Right renal cortex interstitium (tissue), 3 donors: ENCODE measurements around the gene XKR7. TPM values are rescaled to one million over a fixed set of nuclear protein-coding genes. Genes with fewer than 3 reads are reported as not detected.
A peak's percentile ranks its signal among the peaks of the same experiment; 100 is the strongest.
"Not testable (repeated sequence)": the region's sequence is repeated elsewhere in the genome, so short reads cannot be mapped to it uniquely, and the experiment has no call there.

ENCODE experiments used
- DNase-seq, 3 donors: peaks; one replicate each; pipeline ENCODE4 v3.0.0-alpha.2; 2013; ENCODE audit warnings: low read depth in 3 of 3, low spot score in 2 of 3
- polyA plus RNA-seq, 3 donors: library from polyadenylated mRNA; unstranded; fragments of 120-200 nt; gene quantifications; one replicate each; pipeline ENCODE4 v1.2.1, GENCODE V29; 2013; ENCODE audit not compliant: insufficient read length in 3 of 3

Gene XKR7
- polyA plus RNA-seq, 3 donors: 0.24 to 0.33 (median 0.26) TPM

- no peak for DNase-seq
These were observed 42.7 kb downstream of the XKR7 start for GRCh38 chr20:32010666-32011065.

DNA sequence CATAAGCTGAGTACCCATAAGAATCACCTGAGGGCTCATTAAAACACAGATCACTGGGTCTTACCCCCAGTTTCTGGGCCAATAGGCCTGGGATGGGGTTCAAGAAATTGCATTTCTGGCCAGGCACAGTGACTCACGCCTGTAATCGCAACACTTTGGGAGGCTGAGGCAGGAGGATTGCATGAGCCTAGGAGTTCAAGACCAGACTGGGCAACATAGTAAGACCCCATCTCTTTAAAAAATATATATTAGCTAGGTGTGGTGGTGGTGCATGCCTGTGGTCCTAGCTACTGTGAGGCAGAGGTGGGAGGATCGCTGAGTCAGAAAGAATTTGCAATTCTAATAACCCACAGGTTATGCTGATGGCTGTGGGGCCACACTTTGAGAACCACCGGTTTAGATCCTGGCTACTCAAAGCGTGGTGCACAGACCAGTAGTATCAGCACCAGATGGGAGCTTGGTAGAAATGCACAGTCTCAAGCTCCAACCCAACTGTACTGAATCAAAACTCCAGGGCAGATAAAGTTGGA lies 44.3 kb downstream of the XKR7 start:
- DNase-seq: no peak

DNA sequence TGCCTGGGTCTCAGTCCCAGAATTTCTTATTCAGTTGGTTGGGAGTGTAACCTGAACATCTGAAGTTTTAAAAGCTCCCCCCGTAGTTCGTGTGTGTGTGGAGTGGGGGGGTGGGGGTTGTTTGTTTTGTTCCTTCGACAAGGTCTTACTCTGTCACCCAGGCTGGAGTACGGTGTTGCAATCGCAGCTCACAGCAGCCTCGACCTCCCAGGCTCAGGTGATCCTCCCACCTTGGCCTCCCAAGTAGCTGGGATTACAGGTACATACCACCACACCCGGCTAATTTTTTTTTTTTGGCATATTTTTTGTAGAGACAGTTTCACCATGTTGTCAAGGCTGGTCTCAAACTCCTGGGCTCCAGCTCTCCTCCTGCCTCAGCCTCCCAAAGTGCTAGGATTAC lies 45.4 kb downstream of the XKR7 start:
- DNase-seq: no peak

DNA sequence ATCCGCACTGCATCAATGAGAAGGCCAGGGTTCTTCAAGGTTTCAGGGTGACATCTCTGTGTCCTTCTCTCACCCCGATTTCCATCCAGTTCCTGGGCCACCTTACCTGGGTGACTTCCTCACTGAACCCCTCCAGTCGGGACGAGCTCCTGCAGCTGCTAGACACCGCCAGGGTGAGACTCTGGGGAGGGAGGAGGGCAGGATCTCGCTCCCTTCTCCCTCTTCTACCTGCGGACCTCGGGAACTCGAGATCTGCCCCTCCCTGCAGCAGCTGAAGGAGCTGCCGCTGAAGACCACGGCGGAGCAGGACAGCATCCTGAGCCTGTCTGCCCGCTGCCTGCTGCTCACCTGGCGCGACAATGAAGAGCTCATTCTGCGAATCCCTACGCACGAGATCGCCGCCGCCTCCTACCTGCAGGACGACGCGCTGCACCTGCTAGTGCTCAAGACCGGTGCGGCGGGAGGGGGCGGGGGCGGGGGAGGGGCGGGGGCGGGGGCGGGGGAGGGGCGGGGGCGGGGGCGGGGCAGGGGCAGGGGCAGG lies 49.8 kb downstream of the XKR7 start:
- peak in 1 of 3 donors; percentile 40 for DNase-seq

DNA sequence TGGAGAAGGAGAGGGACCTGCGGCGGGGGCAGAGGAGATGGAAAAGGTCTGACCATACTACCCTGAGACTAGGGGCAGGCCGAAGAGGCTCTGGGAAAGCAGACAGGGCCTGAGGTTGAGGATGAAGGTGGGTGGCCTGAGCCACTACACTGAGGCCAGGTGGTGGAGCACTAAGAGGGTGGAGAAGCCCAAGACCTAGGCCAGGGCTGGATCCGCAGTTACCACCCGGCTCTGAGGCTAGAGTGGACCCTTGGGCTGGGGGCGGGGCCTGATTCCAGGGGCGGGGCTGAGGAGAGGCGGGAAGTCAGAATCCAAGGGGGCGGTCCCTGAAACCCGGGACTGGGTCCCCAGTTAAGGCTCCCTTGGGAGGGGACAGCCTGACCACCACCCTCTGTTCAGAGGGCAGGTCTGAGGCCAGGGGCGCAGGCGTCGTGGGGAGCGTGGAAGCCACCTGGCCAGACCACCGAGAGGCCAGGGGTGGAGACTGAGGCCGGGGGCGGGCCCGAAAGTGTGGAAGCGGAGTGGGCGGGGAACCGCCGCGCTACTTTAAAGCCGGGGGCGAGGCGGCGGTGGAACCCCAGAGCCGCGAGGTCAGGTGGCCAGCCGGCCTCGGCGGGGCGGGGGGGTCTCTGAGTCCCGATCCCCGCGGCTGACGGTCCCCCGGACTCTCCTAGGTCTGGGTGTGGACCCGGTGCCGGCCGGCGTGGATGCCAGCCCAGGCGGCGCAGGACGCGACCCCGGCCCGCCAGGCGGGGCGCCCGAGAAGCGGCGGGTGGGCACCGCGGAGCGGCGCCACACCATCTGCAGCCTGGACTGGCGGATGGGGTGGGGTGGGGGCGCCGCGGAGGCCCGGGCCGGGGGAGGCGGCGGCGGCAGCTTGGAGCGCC lies 50.6 kb downstream of the XKR7 start:
- DNase-seq: peak in 2 of 3 donors; percentile 54 to 68

DNA sequence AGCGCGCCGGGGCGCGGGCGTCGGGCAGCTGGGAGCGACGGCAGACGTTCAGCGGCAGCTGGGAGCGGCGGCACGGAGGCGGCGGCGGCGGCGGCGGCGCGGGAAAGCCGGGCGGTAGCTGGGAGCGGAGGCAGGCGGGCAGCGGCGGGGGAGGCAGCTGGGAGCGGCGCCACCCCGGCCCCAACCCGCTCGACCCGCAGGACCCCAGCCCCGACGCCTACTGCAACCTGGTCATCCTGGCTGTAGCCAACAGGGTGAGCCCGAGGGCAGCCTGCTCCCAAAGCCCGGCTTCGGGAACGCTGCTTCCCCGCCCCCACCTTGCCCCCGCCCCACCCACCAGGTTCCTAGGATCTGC lies 51.2 kb downstream of the XKR7 start:
- no peak for DNase-seq

DNA sequence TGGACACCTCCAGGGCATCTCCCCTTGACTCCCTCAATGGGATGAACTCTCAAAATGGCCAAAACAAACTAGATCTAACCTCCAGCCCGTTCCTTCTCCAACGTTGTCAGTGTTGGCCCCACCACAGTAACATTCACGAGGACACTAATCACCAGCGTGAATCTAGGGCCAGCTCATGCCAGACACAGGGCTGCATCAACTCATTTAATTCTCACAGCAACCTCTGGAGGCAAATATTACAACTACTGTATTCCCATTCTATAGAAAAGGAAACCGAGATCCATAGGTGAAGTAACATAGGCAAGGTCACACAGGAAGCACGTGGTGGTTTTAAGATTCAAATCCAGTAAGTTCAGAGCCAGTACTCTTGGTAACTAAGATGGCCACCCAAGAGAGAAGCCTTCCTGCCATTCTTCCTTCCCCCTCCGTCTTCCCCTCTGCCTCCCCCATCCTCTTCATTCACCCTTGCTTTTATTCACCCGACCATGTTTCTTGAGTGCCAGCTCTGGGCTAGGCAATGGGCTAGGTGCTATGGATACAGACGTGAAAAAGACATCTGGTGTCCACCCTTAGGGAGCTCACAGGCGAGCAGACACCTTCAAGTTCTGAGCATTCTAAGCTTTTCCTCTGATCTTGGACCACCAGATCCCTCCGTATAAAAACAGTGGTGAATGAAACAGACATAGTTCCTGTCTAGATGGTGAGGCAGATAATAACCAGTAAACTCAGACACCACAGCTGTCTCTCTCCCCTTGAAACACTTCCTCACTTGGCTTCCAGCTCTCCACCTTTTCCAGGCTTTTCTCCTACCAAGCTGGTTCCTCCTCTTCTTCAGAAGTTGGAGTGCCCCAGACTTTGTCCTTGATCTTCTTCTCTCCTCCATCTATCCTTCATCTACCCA lies 51.9 kb downstream of the XKR7 start:
- DNase-seq: no peak

DNA sequence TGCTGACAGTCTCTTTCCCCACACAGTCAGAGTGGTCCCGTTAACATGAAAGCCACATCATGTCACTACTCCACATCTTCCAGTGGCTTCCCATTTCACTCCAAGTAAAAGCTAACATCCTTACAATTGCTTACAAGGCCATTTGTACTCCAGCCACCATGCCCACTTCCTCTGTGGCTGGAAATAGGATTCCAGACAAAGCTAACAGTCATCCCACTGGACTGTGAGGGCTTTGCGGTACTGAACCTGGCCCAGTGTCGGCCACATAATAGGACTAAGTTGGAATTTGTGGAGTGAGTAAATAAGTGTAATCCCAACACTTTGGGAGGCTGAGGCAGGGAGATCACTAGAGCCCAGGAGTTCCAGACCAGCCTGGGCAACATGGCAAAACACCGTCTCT lies 53.1 kb downstream of the XKR7 start:
- no peak for DNase-seq

DNA sequence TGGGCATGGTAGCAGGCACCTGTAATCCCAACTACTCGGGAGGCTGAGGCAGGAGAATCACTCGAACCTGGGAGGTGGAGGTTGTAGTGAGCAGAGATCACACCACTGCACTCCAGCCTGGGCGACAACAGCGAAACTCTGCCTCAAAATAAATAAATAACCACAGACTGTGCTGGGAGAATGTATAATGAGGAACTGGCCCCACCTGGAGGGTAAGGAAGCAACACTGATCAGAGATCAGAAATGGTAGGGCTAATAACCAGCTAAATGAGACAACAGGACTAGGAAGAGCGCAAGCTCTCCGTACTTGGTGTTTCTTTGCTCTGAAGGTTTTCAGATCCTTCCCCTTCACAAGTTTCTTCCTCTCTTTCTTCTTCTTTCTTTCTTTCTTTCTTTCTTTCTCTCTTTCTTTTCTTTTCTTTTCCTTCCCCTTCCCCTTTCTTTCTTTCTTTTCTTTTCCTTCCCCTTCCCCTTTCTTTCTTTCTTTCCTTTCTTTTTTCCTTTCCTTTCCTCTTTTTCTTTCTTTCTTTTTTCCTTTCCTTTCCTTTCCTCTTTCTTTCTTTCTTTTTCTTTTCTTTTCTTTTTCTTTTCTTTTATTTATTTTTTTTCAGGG lies 56.8 kb downstream of the XKR7 start:
- DNase-seq: no peak

DNA sequence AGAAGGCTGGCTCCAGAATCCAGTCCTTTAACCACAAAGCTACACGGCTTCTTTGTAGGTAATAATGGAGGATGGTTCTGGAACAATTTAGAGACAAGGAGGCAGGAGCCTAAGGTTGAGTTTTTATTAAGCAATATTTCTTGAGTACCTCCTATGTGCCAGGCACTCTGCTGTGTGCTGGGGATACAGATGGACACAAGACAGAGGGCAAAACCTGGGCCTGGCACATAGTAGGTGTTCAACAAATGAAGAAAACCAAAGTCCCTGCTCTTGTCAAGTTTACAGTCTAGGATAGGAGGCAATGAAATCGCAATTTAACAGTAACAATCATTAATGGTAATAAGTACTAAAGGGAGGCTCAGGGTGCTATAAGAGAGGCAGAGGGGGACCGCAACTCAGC lies 59.7 kb downstream of the XKR7 start:
- DNase-seq: no peak

DNA sequence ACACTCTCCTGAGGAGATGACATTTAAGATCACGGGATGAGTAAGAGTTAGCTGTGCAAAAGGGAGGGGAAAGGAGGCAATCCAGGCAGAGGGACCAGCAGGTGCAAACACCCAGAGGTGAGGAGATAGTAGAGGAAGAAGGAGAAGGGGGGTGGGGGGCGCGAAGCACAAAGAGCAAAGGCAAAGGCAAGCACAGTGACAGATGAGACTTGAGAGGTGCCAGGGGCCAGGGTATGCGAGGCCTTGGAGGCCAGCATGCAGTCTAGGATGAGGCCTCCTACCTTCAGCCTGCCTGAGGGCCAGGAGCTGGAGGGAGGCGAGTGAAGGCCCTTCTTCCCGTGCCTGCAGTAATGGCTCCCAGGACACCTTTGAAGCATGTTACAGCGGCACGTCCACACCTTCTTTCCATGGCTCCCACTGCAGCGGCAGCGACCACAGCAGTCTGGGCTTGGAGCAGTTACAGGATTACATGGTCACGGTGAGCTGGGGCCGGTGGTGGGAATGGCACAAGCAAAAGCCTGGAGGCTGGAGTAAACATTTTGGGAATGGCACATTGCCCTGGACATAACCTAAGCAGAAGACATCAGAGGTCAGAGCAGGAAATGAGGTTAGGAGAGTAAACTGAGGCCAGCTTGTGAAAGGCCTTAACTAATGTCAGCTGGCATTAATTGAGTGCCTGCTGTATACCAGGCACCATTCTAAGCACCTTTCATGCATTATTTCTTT lies 60.9 kb downstream of the XKR7 start:
- peak in 1 of 3 donors; percentile 32 for DNase-seq

DNA sequence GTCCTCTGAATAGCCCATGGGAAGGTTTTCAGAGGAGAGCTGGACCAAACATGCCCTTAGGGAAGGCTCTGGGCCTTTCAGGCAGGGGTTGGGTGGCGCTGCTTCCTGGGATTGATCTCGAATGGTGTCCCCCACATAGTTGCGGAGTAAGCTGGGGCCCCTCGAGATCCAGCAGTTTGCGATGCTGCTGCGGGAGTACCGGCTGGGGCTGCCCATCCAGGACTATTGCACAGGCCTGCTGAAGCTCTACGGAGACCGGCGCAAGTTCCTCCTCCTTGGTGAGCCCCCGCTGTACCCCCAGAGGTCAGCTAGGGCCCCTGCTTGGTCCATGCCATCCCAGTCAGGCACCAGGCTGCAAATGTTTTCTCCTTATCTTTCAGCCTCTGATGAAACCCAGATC lies 61.6 kb downstream of the XKR7 start:
- no peak for DNase-seq

DNA sequence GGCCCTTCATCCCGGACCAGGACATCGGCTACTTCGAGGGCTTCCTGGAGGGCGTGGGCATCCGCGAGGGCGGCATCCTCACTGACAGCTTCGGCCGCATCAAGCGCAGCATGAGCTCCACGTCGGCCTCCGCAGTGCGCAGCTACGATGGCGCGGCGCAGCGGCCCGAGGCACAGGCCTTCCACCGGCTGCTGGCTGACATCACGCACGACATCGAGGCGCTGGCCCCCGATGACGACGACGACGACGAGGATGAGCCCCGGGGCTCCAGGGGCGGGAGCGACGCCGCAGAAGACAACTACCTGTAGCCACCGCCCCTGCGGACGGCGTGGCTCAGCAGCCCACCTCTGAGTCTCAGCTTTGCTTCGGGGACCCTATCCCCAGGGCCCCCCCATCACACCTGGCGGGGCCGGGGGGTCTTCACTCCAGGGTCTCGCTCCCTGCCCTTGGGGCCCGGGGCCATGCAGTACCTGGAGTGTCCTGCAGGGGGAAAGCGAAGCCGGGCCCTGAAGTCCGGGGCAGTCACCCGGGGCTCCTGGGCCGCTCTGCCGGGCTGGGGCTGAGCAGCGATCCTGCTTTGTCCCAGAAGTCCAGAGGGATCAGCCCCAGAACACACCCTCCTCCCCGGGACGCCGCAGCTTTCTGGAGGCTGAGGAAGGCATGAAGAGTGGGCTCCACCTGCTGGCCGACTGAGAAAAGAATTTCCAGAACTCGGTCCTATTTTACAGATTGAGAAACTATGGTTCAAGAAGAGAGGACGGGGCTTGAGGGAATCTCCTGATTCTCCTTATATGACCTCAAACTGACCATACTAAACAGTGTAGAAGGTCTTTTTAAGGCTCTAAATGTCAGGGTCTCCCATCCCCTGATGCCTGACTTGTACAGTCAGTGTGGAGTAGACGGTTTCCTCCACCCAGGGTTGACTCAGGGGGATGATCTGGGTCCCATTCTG lies 63.3 kb downstream of the XKR7 start:
- DNase-seq: peak in 2 of 3 donors; percentile 54 to 69

DNA sequence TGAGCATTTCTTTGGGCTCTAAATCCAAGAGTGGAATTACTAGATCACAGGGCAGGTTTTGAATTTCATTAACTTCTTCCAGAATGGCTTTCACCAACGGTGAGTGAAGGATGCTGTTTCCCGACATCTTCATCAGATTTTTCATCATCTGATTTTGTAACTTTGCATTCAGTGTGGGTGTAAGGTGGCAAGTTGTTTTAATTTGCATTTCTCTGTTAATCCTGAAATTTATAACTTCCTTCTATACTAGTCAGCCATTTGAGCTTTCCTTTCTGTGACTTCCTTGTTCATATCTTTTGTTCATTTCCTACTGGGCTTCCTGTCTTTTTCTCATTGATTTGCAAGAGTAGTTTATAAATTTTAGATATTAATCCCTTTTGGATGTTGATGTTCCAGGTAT lies 65.4 kb downstream of the XKR7 start:
- no peak for DNase-seq

DNA sequence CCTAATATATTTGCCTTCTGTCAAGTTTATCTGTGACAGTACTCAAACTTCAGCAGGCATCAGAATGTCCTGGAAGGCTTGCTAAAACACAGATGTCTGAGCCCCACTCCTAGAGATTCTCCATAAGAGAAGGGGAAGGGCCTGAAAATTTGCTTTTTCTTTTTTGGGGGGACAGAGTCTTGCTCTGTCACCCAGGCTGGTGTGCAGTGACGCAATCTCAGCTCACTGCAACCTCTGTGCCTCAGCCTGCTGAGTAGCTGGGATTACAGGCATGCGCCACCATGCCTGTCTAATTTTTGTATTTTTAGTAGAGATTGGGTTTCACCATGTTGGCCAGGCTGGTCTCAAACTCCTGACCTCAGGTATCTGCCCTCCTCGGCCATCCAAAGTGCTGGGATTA lies 65.8 kb downstream of the XKR7 start:
- not testable (repeated sequence) for DNase-seq

- no peak for DNase-seq
These were observed 66.9 kb downstream of the XKR7 start for GRCh38 chr20:32034581-32035425.

- DNase-seq: no peak
These were observed 67.5 kb downstream of the XKR7 start for GRCh38 chr20:32035426-32035779.

GRCh38 chr20:32036252-32036651 lies 68.3 kb downstream of the XKR7 start:
- DNase-seq: no peak
